IMR-90 (cell line): ENCODE data around the gene MSMP. TPM values are rescaled to one million over a fixed set of nuclear protein-coding genes. Genes with fewer than 3 reads are reported as not detected.

ENCODE experiments used
- ATAC-seq: fragments of 200-7000 bp; cut with Tn5 transposase; 2 replicates; pipeline ENCODE4 v1.9.1; 2020; ENCODE audit warnings: low read depth, mild to moderate bottlenecking, moderate library complexity
- BruUV-seq: library from RNA; stranded (reverse); fragments of 400-500 nt; replicated peaks from 2 replicates; lab custom pipeline; 2021; lab: Mats Ljungman, UMichigan
- CTCF ChIA-PET: fragments of 300-600 bp; formaldehyde crosslinking; extraction: SDS; loops from one replicate; lab custom pipeline; 2021; ENCODE audit warnings: antibody characterized with exemption; lab: Yijun Ruan, JAX
- POLR2A ChIA-PET: fragments of 300-600 bp; sonication (Branson Sonifier 250); formaldehyde crosslinking; loops from one replicate; lab custom pipeline; 2022; ENCODE audit warnings: antibody characterized with exemption; ENCODE audit not compliant: unreplicated experiment; lab: Charles Lee
- DNase-seq: peaks from one replicate; pipeline ENCODE4 v3.0.0; 2013
- H2AFZ ChIP-seq: replicated peaks from 2 replicates; pipeline ENCODE3; 2013; ENCODE audit warnings: low read length, mild to moderate bottlenecking; ENCODE audit not compliant: poor library complexity
- H2AK5ac ChIP-seq: 2 replicates; pipeline ENCODE4 v1.6.1; 2013; ENCODE audit warnings: low read depth, low read length, inconsistent platforms
- H2AK9ac ChIP-seq: replicated peaks from 2 replicates; pipeline ENCODE3; 2013; ENCODE audit warnings: mild to moderate bottlenecking, low read depth, low read length, moderate library complexity; ENCODE audit not compliant: poor library complexity
- H2BK120ac ChIP-seq: 2 replicates; pipeline ENCODE4 v1.6.1; 2013; ENCODE audit warnings: low read depth, low read length, inconsistent platforms
- H2BK15ac ChIP-seq: 3 replicates; pipeline ENCODE4 v1.6.1; 2013; ENCODE audit warnings: low read depth, low read length, inconsistent platforms
- H2BK20ac ChIP-seq: 2 replicates; pipeline ENCODE4 v1.6.1; 2013; ENCODE audit warnings: low read depth, mild to moderate bottlenecking, inconsistent platforms, low read length, moderate library complexity
- H2BK5ac ChIP-seq: 2 replicates; pipeline ENCODE4 v1.6.1; 2013; ENCODE audit warnings: mild to moderate bottlenecking, low read depth, low read length, inconsistent platforms; ENCODE audit not compliant: poor library complexity, severe bottlenecking
- H3K14ac ChIP-seq: replicated peaks from 2 replicates; pipeline ENCODE4 v1.6.1; 2013; ENCODE audit warnings: low read depth, low read length, inconsistent platforms
- H3K18ac ChIP-seq: 2 replicates; pipeline ENCODE4 v1.6.1; 2013; ENCODE audit warnings: low read depth, low read length, control low read depth
- H3K23ac ChIP-seq: 2 replicates; pipeline ENCODE4 v1.6.1; 2013; ENCODE audit warnings: low read depth, low read length, inconsistent platforms
- H3K27ac ChIP-seq: 2 replicates; pipeline ENCODE4 v1.5.1; 2013; ENCODE audit warnings: mild to moderate bottlenecking, control low read depth, low read length; ENCODE audit not compliant: insufficient read depth
- H3K27me3 ChIP-seq: 2 replicates; pipeline ENCODE4 v1.6.1; 2013; ENCODE audit warnings: low read length; ENCODE audit not compliant: control insufficient read depth, insufficient read depth
- H3K36me3 ChIP-seq: 2 replicates; pipeline ENCODE4 v1.6.1; 2013; ENCODE audit warnings: low read length, mixed read lengths; ENCODE audit not compliant: control insufficient read depth, insufficient read depth
- H3K4ac ChIP-seq: 2 replicates; pipeline ENCODE4 v1.6.1; 2013; ENCODE audit warnings: low read depth, low read length, inconsistent platforms
- H3K4me1 ChIP-seq: 2 replicates; pipeline ENCODE4 v1.6.1; 2013; ENCODE audit warnings: low read length, mixed read lengths; ENCODE audit not compliant: control insufficient read depth, insufficient read depth
- H3K4me2 ChIP-seq: 2 replicates; pipeline ENCODE4 v1.6.1; 2013; ENCODE audit warnings: low read depth, mild to moderate bottlenecking, control low read depth, low read length, moderate library complexity
- H3K4me3 ChIP-seq: 2 replicates; pipeline ENCODE4 v1.5.1; 2013; ENCODE audit warnings: low read depth, mild to moderate bottlenecking, control low read depth, low read length, moderate library complexity; ENCODE audit not compliant: insufficient read depth
- H3K56ac ChIP-seq: 2 replicates; pipeline ENCODE4 v1.6.1; 2013; ENCODE audit warnings: low read length, inconsistent platforms; ENCODE audit not compliant: insufficient read depth; ENCODE audit errors: extremely low read depth
- H3K79me1 ChIP-seq, 2 experiments: 2 replicates each; pipeline ENCODE4 v1.6.1; 2013; ENCODE audit warnings: low read length in 2 of 2, inconsistent platforms in 1 of 2, low read depth in 1 of 2
- H3K9ac ChIP-seq: 2 replicates; pipeline ENCODE4 v1.6.1; 2013; ENCODE audit warnings: low read depth, low read length, control low read depth
- H3K9me1 ChIP-seq: 2 replicates; pipeline ENCODE4 v1.6.1; 2013; ENCODE audit warnings: low read length, inconsistent platforms; ENCODE audit not compliant: insufficient read depth
- H3K9me3 ChIP-seq: 2 replicates; pipeline ENCODE4 v1.6.1; 2013; ENCODE audit warnings: low read length; ENCODE audit not compliant: control insufficient read depth, insufficient read depth
- H4K20me1 ChIP-seq: 2 replicates; pipeline ENCODE4 v1.6.1; 2013; ENCODE audit warnings: low read length, inconsistent platforms; ENCODE audit not compliant: insufficient read depth
- H4K5ac ChIP-seq: 2 replicates; pipeline ENCODE4 v1.6.1; 2013; ENCODE audit warnings: mild to moderate bottlenecking, low read depth, low read length, control low read depth
- H4K8ac ChIP-seq, 2 experiments: 2 replicates each; pipeline ENCODE4 v1.6.1; 2013; ENCODE audit warnings: low read depth in 2 of 2, low read length in 2 of 2, control low read depth in 1 of 2, inconsistent platforms in 1 of 2
- H4K91ac ChIP-seq: 2 replicates; pipeline ENCODE4 v1.6.1; 2013; ENCODE audit warnings: low read depth, low read length, inconsistent platforms; ENCODE audit not compliant: insufficient read depth
- CEBPB ChIP-seq: IDR thresholded peaks from 2 replicates; pipeline ENCODE4 v1.6.1; 2012; ENCODE audit warnings: low read depth, low read length, improper control_type of control experiment
- CHD1 ChIP-seq: IDR thresholded peaks from 2 replicates; pipeline ENCODE4 v1.6.1; 2012; ENCODE audit warnings: low read depth, low read length, improper control_type of control experiment
- MAFK ChIP-seq: IDR thresholded peaks from 2 replicates; pipeline ENCODE4 v1.6.1; 2012; ENCODE audit warnings: low read depth, low read length, improper control_type of control experiment
- MAZ ChIP-seq: IDR thresholded peaks from 2 replicates; pipeline ENCODE4 v1.6.1; 2012; ENCODE audit warnings: low read depth, mild to moderate bottlenecking, low read length, improper control_type of control experiment, moderate library complexity, borderline replicate concordance
- POLR2A ChIP-seq: IDR thresholded peaks from 2 replicates; pipeline ENCODE4 v1.6.1; 2012; ENCODE audit warnings: mild to moderate bottlenecking, low read depth, low read length
- RCOR1 ChIP-seq: IDR thresholded peaks from 2 replicates; pipeline ENCODE4 v1.6.1; 2012; ENCODE audit warnings: mild to moderate bottlenecking, low read length, improper control_type of control experiment; ENCODE audit not compliant: insufficient replicate concordance
- WGBS, 2 experiments: methylation state at CpG; one replicate each; pipeline versions ENCODE4 v1.1.5 to v1.1.7; 2013; ENCODE audit warnings: missing lambda C conversion rate in 2 of 2; ENCODE audit not compliant: insufficient read length in 1 of 2; ENCODE audit errors: extremely low coverage in 2 of 2; 5-methylcytosine and 5-hydroxymethylcytosine counted together
- dilution Hi-C: fragments of 300-500 bp; cut with HindIII; formaldehyde crosslinking; loops from one replicate; pipeline ENCODE4 v1.14.3; 2018; ENCODE audit warnings: low sequenced_read_pairs; ENCODE audit not compliant: unreplicated experiment
- in situ Hi-C: fragments of 300-500 bp; cut with MboI; formaldehyde crosslinking; loops from 3 replicates; pipeline ENCODE4 v1.14.3; 2019; ENCODE audit warnings: low sequenced_read_pairs, inconsistent platforms, mixed read lengths
- intact Hi-C: fragments of 100-400 bp; cut with micrococcal nuclease; formaldehyde crosslinking; loops from 2 replicates; pipeline ENCODE4 v1.10.0; 2022
- polyA plus RNA-seq, 3 experiments: library from polyadenylated mRNA; depleted of rRNA; stranded (reverse); fragments of >200 nt; gene quantifications; 2 replicates each; pipeline ENCODE4 v1.2.3, GENCODE V29; 2012; ENCODE audit warnings: low replicate concordance in 1 of 3
- total RNA-seq: library from RNA; depleted of rRNA; stranded (reverse); fragments of >200 nt; gene quantifications from 2 replicates; pipeline ENCODE4 v1.2.3, GENCODE V29; 2012
- TF ChIP-seq, protein P1 (sequence below): fragments of 150-350 bp; IDR thresholded peaks from 2 replicates; pipeline ENCODE4 v1.6.1; 2017; ENCODE audit warnings: mild to moderate bottlenecking, antibody characterized with exemption, low read length, low read depth

The MSMP gene
- total and polyA plus RNA-seq, 2 of the 4 experiments (the other 2 are of a cell fraction): not detected

DNA sequence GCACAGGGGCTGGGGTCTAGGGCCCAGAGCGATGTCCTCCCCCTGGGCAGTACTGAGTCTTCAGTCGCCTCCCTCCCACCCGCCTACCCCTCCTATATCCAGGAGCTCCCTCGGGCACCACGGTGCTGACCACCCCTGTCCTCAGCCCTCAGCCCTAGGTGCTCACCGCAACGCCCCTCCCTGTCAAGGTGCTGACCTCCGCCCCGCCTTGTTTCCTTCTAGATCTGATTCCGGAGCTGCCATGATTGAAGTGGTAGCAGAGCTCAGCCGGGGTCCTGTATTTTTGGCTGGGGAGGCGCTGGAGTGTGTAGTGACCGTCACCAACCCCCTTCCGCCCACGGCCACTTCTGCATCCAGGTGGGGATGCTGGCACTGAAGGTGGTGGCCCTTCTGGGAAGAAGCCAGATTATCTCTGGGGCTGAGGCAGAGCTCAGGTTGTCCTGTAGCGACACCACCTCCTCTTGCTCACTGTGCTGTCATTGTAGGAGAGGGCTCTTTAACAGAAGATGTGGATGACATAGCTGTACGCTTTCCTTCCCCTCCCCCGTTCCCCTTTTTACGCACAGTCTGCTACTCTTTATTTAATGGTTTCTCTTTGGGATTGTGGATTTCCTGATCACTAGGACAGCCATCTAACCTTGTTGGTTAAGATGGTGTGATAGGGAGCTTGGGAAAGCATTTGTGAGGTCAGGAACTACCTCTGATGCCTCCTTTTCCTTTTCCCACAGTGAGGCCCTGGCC lies 4.4 kb downstream of the MSMP start (continued):
- TF ChIP-seq RCOR1: no peak

DNA sequence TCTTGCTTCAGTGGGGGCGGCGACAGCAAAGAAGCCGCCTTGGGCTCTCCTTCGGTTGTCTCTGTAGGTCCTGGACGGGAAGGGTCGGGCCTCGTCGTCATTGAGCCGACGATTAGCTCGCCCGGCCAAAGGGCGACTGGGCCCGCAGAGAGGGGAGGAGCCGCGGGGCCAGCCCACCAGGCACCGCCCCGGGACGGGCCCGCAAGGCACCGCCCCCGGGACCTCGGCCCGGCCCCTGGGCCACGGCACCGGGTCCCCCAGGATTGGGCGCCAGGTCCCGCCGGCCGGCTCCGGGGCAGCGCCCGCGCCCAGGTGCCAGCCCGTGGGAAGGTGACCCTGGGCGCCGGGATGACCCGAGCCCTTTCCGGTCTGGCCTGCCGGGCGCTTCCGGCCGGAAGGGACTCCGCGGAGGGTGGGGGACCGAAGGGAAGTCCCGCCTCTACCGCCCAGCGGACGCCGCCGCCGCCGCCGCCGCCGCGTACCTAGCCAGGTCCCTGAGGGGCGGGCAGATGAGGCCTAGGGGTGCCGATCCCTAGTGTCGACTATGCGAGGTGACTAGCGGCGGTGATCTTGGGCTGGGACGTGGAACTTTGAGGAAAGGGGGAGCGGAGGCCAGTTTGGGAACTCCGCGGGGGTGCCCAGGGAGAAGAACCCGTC lies 5.1 kb downstream of the MSMP start, which contains the start of the genes GBA2 and RGP1:
Gene GBA2 (minus strand): TSS at position 371 of the 657 bp plus-strand sequence. CDS start 524 bp downstream, outside the sequence.
Gene RGP1 (plus strand): TSS at position 430 of the 657 bp plus-strand sequence. CDS start 469 bp downstream, outside the sequence.
- peak within 1 kb of the TSS; percentile 92 for H4K5ac ChIP-seq
- no peaks in the 10 kb centered on the region for H3K9me3 ChIP-seq
- H3K27ac ChIP-seq: peak within 1 kb of the TSS; percentile 94
- peak within 1 kb of the TSS; percentile 99 for H3K14ac ChIP-seq
- peak within 1 kb of the TSS; percentile 98 for H3K4me3 ChIP-seq
- intact Hi-C loops: no loop called here
- TF ChIP-seq CHD1 (no peak), CEBPB (no peak), MAFK (no peak), MAZ (peak; percentile 72; the same call in 1 of the 2 replicates), POLR2A (peak; percentile 61)
- TF ChIP-seq, protein P1, sequence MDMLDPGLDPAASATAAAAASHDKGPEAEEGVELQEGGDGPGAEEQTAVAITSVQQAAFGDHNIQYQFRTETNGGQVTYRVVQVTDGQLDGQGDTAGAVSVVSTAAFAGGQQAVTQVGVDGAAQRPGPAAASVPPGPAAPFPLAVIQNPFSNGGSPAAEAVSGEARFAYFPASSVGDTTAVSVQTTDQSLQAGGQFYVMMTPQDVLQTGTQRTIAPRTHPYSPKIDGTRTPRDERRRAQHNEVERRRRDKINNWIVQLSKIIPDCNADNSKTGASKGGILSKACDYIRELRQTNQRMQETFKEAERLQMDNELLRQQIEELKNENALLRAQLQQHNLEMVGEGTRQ: no peak
- peak within 1 kb of the TSS; percentile 73 for H3K56ac ChIP-seq
- peaks cover 14% of the 10 kb centered on the region for H3K4me1 ChIP-seq
- H3K36me3 ChIP-seq: peaks cover 39% of the 10 kb centered on the region
- ATAC-seq (peak; percentile 88), DNase-seq (peak; percentile 43)
- 0% methylated on average over 25 of the region's 69 CpGs; no CpG with 5 or more reads in 1 of the 2 experiments for WGBS, 2 experiments
- peaks cover 21% of the 10 kb centered on the region for H3K9me1 ChIP-seq
- dilution Hi-C loops: no loop called here
- H2BK20ac ChIP-seq: no peak within 1 kb of the TSS
- peak within 1 kb of the TSS; percentile 62; the same call in 1 of the 2 replicates for H2BK120ac ChIP-seq
- POLR2A ChIA-PET: interaction anchor here (0.6 to 0.8 kb wide), 2 partner anchors 88 to 137 kb away, joined by 3 to 4 read pairs; no protein-coding TSS in a partner anchor
- peak within 1 kb of the TSS; percentile 86 for H2AK9ac ChIP-seq
- H2BK5ac ChIP-seq: peak within 1 kb of the TSS; percentile 73
- peak within 1 kb of the TSS; percentile 27 for H2AK5ac ChIP-seq
- peak within 1 kb of the TSS; percentile 97 for H3K4ac ChIP-seq
- H3K27me3 ChIP-seq: no peaks in the 10 kb centered on the region
- peaks cover 50 to 63% of the 10 kb centered on the region in 2 experiments for H3K79me1 ChIP-seq
- CTCF ChIA-PET: interaction anchor here (2.7 kb wide), 1 partner anchor 13 kb away, joined by 7 read pairs; no protein-coding TSS in a partner anchor
- H3K18ac ChIP-seq: peak within 1 kb of the TSS; percentile 81; the same call in 1 of the 2 replicates
- peak within 1 kb of the TSS; percentile 99 for H3K9ac ChIP-seq
- 0 out of 3 replicates have a peak within 1 kb of the TSS, but pooled peaks have one; percentile 28 for H2BK15ac ChIP-seq
- H4K8ac ChIP-seq: peak within 1 kb of the TSS; percentile 97 to 100
- in situ Hi-C loops: no loop called here
- peak within 1 kb of the TSS; percentile 99 for H2AFZ ChIP-seq
- peak within 1 kb of the TSS; percentile 95 for H4K91ac ChIP-seq
- no TSS peak for BruUV-seq
- peak within 1 kb of the TSS; percentile 87 for H3K23ac ChIP-seq
- H3K4me2 ChIP-seq: peak within 1 kb of the TSS; percentile 98
- peaks cover 31% of the 10 kb centered on the region for H4K20me1 ChIP-seq
